ENCODE results near the gene RPL28. TPM values are rescaled to one million over a fixed set of nuclear protein-coding genes. Genes with fewer than 3 reads are reported as not detected.

The RPL28 gene
- total RNA-seq, 1 experiment from 2014 or later: 2,505 TPM

- TF ChIP-seq ESRRA (CRISPR knock-in tag; IDR thresholded peaks at IDR 0.05; ENCODE audit: borderline replicate concordance): no peak
Measured at GRCh38 chr19:55435020-55435419, 49.3 kb downstream of the RPL28 start (continued).

- DNase-seq (ENCODE audit: low spot score) (no peak), ATAC-seq (no peak)
- Mint-ChIP-seq H3K36me3 (no peaks in the 10 kb centered on the region), H3K27ac (no peak overlapping the region), H3K4me3 (no peak overlapping the region), H3K27me3 (ENCODE audit: low read depth) (peaks cover 17% of the 10 kb centered on the region), H3K4me1 (peaks cover 14% of the 10 kb centered on the region), H3K9me3 (peaks cover 7% of the 10 kb centered on the region)
- ChIA-PET POLR2A (interaction anchor here (1.0 to 1.4 kb wide), 3 partner anchors 29 to 162 kb away, joined by 3 to 5 read pairs (median 4); partner anchors contain the start of genes FIZ1 and UBE2S), CTCF (interaction anchor here (0.8 to 1.7 kb wide), 15 partner anchors 17 to 296 kb away, joined by 3 to 13 read pairs (median 4); partner anchors contain the start of genes DNAAF3, ISOC2 and ZNF784)
- TF ChIP-seq ATF6 (CRISPR knock-in tag; IDR thresholded peaks at IDR 0.05) (no peak), USF1 (CRISPR knock-in tag; IDR thresholded peaks at IDR 0.05) (peak; percentile 52), OVOL2 (CRISPR knock-in tag; IDR thresholded peaks at IDR 0.05; ENCODE audit: borderline replicate concordance) (no peak), USF2 (CRISPR knock-in tag; IDR thresholded peaks at IDR 0.05) (peak; percentile 69)
Measured at GRCh38 chr19:55436847-55437246, 51.1 kb downstream of the RPL28 start.

- H3K9me3 Mint-ChIP-seq: peaks cover 3% of the 10 kb centered on the region; the same call in 1 of the 2 replicates
- peaks cover 13% of the 10 kb centered on the region for H3K27me3 Mint-ChIP-seq (ENCODE audit: low read depth)
- DNase-seq (ENCODE audit: low spot score) (peak; percentile 85), ATAC-seq (peak; percentile 73)
- no peak overlapping the region for H3K4me3 Mint-ChIP-seq
- ChIA-PET CTCF (interaction anchor here (0.5 to 1.7 kb wide), 18 partner anchors 14 to 296 kb away, joined by 3 to 13 read pairs (median 4); partner anchors contain the start of genes DNAAF3, ISOC2 and ZNF784), POLR2A (interaction anchor here (1.0 to 1.4 kb wide), 3 partner anchors 30 to 162 kb away, joined by 3 to 5 read pairs (median 4); partner anchors contain the start of genes FIZ1 and UBE2S)
- peaks cover 15% of the 10 kb centered on the region for H3K4me1 Mint-ChIP-seq
- H3K36me3 Mint-ChIP-seq: no peaks in the 10 kb centered on the region
- H3K27ac Mint-ChIP-seq: no peak overlapping the region
- TF ChIP-seq ARID4B (CRISPR knock-in tag; IDR thresholded peaks at IDR 0.05; ENCODE audit: borderline replicate concordance): peak; percentile 95
- 0 out of 2 replicates have a peak, but pooled peaks have one; percentile 35 for TF ChIP-seq CREB1 (CRISPR knock-in tag; IDR thresholded peaks at IDR 0.05)
- TF ChIP-seq ZNF232 (CRISPR knock-in tag; IDR thresholded peaks at IDR 0.05): no peak
- peak; percentile 82; the same call in 1 of the 2 replicates for TF ChIP-seq FOXP1 (CRISPR knock-in tag; IDR thresholded peaks at IDR 0.05; ENCODE audit: borderline replicate concordance)
- peak; percentile 77; the same call in 1 of the 2 replicates for TF ChIP-seq ETV6 (CRISPR knock-in tag; IDR thresholded peaks at IDR 0.05)
- peak; percentile 55; the same call in 1 of the 2 replicates for TF ChIP-seq MAX (CRISPR knock-in tag; IDR thresholded peaks at IDR 0.05)
- peak; percentile 81 for TF ChIP-seq FOXK1 (CRISPR knock-in tag; IDR thresholded peaks at IDR 0.05)
- peak; percentile 83 for TF ChIP-seq SP1 (CRISPR knock-in tag; conservative IDR thresholded peaks at IDR 0.05)
- no peak for TF ChIP-seq AFF4 (CRISPR knock-in tag; IDR thresholded peaks at IDR 0.05; ENCODE audit: borderline replicate concordance)
- 0 out of 2 replicates have a peak, but pooled peaks have one; percentile 62 for TF ChIP-seq JUN (CRISPR knock-in tag; IDR thresholded peaks at IDR 0.05)
- TF ChIP-seq FOXP4 (CRISPR knock-in tag; IDR thresholded peaks at IDR 0.05): peak; percentile 97
Measured at GRCh38 chr19:55437410-55437809, 51.7 kb downstream of the RPL28 start.
